ENCODE results near the gene AIF1L.

DNA sequence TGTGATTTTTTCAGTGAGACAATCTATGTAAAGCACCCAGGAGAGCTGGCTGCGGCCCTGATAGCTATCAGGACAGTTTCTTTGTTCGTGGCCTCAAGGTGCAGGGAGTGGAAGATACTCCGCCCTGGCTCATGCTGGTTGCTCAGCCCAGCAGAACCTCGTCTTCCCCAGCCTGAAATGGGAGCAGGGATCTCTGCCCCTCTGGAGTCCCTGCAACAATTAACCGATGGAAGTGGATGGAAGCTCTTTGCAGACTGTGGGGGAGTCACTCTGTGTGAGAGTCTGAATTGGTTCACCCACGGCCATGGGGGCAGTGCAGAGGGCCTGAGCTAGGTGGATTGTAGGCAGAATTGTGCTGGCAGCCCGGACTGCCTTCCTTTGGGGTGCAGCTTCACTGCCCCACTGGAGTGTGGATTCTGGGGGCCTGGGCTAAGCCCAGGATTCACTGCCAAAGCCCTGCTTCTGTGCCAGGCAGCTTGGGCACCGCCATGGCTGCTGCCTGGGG, 2.8 kb downstream of the AIF1L start:
- TF ChIP-seq, protein P1, sequence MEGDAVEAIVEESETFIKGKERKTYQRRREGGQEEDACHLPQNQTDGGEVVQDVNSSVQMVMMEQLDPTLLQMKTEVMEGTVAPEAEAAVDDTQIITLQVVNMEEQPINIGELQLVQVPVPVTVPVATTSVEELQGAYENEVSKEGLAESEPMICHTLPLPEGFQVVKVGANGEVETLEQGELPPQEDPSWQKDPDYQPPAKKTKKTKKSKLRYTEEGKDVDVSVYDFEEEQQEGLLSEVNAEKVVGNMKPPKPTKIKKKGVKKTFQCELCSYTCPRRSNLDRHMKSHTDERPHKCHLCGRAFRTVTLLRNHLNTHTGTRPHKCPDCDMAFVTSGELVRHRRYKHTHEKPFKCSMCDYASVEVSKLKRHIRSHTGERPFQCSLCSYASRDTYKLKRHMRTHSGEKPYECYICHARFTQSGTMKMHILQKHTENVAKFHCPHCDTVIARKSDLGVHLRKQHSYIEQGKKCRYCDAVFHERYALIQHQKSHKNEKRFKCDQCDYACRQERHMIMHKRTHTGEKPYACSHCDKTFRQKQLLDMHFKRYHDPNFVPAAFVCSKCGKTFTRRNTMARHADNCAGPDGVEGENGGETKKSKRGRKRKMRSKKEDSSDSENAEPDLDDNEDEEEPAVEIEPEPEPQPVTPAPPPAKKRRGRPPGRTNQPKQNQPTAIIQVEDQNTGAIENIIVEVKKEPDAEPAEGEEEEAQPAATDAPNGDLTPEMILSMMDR (conservative IDR thresholded peaks at IDR 0.05; ENCODE audit: low read depth, low read length), result no peak
- TF ChIP-seq POLR2A (IDR thresholded peaks at IDR 0.05; ENCODE audit: low read depth, low read length), result no peak

Measured in IMR-90 (cell line).